NCI-H748 (cell line): ENCODE results near the gene OR4D9.
"Not testable (repeated sequence)": the region's sequence is repeated elsewhere in the genome, so short reads cannot be mapped to it uniquely, and the experiment has no call there.

Source experiments
- DNase-seq: peaks from one replicate; lab custom pipeline; 2025; ENCODE audit not compliant: unreplicated experiment; lab: John Stamatoyannopoulos, UW

OR4D9 gene

GRCh38 chr11:59510941-59511589, at the start of gene OR4D9:
OR4D9 (plus strand) TSS chr11:59511539; CDS start chr11:59514913, 3,374 bp downstream.
- no peak for DNase-seq

GRCh38 chr11:59463190-59463641, 48.1 kb upstream of the OR4D9 start:
- no peak for DNase-seq

- DNase-seq = no peak
Measured at GRCh38 chr11:59473015-59473414, 38.3 kb upstream of the OR4D9 start, which contains the start of gene OR4D10. OR4D10 (plus strand) TSS chr11:59473315; CDS start chr11:59477430, 4,115 bp downstream.

- no peak for DNase-seq
Measured at GRCh38 chr11:59475176-59475575, 36.2 kb upstream of the OR4D9 start.

DNA sequence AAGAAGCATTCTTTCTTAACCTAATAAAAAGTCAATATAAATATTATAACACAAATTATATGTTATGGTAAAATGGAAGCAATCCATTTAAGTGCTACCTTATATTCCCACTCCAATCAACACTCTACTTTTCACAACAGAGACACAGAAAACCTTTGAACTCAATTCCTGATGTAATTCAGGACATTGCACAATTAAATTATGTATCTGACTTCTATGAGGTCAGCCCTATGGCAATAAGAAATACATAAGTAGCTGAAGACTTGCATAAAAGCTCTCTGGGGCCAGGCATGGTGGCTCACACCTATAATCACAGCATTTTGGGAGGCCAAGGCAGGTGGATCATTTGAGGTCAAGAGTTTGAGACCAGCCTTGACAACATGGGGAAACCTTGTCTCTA, 31.4 kb upstream of the OR4D9 start:
- DNase-seq = no peak

- no peak for DNase-seq
Measured at GRCh38 chr11:59480359-59480758, 31.0 kb upstream of the OR4D9 start.

DNA sequence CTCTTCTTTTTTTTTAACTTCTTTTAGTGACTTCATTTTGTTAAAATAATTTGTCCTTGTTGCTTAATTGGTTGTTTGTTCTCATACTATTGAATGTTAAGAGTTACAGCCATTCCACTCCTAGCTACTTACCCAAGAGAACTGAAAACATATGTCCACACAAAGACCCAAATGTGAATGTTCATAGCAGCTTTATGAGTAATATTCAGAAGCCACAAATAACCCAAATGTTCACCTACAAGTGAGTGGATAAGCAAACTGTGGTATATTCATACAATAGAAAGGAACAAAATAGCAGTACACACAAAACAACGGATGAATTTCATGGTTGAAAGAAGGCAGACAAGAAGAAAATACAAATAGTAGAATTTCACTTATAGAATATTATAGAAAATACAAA, 9.4 kb upstream of the OR4D9 start:
- no peak for DNase-seq

- DNase-seq = no peak
Measured at GRCh38 chr11:59503276-59503675, 8.1 kb upstream of the OR4D9 start, which contains the start of gene OR4D11. OR4D11 (plus strand) TSS chr11:59503576; CDS start chr11:59503576, 0 bp downstream.

DNA sequence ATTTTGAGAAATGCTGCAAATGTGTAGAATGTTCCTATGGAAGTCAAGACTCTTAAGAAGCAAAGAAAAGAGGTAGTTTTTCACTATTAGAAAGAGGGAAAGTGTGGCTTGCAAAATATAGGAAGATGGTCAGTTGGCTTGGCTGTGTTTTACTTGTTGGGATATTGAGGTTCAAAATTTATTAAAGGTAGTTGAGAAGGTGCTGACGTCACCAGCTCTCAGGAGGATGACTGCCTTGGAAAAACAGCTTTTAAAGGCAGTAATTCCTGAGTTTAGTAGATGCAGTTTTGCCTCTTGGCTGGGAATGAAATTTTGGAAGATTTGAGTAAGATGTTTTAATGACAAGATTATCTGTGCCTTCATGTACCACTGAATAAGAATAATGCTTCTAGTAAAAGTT, 336 bp downstream of the OR4D9 start:
- no peak for DNase-seq

DNA sequence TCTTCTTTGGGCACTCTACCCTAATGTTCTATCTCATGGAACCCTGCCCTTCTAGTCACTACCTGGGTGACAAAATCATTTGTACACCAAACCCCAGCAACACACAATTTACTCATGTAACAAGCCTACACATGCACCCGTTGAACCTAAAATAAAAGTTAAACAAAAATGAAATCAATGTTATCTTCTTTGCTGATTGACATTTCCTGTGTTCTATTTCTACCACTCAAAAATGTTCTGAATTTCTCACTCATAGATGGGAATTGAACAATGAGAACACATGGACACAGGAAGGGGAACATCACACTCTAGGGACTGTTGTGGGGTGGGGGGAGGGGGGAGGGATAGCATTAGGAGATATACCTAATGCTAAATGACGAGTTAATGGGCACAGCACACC, 8.8 kb downstream of the OR4D9 start:
- not testable (repeated sequence) for DNase-seq

GRCh38 chr11:59520741-59521140, 9.4 kb downstream of the OR4D9 start:
- DNase-seq = no peak

- DNase-seq = no peak
Measured at GRCh38 chr11:59523541-59523940, 12.2 kb downstream of the OR4D9 start.

DNA sequence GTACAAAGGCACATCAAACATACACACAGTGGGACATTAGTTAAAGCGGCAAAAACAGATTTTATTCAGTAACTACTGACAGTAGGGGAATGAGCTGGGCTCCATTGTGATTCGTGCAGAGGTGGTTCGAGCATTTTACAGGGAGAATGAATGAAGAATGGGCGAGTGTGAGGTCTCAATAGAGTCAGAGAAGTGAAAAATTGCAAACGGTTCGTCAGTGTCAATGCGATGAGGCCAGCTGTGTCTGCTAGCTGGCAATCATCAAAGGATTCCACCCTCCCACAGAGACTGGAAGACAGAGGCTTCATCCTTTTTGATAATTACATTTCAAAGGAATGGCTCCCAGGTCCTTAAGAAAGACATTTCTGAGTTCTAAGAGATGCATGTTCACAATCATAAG, 17.4 kb downstream of the OR4D9 start:
- DNase-seq = no peak

GRCh38 chr11:59532620-59533019, 21.3 kb downstream of the OR4D9 start:
- no peak for DNase-seq

DNA sequence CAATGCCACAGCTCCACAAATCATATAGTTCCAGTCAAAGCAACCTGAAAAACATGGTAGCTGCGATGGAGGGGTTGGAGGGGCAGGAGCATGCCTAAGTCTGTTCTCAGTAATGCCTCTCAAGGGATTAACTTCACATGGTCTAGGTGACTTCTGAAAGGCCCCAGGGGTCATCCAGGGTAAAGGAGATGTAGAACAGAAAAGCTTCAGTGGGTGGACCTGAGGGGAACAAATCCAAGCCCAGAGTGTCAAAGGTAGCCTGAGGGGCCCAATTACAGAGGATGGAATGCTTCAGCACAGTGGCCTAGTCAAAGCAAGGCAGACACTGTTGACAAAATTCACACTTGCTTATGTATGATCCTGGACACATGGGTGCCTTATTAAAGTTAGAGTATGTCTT, 23.3 kb downstream of the OR4D9 start:
- no peak for DNase-seq

GRCh38 chr11:59542142-59542810, 30.9 kb downstream of the OR4D9 start:
- no peak for DNase-seq

DNA sequence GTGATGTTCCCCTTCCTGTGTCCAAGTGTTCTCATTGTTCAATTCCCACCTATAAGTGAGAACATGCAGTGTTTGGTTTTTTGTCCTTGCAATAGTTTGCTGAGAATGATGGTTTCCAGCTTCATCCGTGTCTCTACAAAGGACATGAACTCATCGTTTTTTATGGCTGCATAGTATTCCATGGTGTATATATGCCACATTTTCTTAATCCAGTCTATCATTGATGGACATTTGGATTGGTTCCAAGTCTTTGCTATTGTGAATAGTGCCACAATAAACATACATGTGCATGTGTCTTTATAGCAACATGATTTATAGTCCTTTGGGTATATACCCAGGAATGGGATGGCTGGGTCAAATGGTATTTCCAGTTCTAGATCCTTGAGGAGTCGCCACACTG, 32.4 kb downstream of the OR4D9 start:
- DNase-seq = not testable (repeated sequence)

GRCh38 chr11:59544869-59545178, 33.5 kb downstream of the OR4D9 start:
- no peak for DNase-seq

DNA sequence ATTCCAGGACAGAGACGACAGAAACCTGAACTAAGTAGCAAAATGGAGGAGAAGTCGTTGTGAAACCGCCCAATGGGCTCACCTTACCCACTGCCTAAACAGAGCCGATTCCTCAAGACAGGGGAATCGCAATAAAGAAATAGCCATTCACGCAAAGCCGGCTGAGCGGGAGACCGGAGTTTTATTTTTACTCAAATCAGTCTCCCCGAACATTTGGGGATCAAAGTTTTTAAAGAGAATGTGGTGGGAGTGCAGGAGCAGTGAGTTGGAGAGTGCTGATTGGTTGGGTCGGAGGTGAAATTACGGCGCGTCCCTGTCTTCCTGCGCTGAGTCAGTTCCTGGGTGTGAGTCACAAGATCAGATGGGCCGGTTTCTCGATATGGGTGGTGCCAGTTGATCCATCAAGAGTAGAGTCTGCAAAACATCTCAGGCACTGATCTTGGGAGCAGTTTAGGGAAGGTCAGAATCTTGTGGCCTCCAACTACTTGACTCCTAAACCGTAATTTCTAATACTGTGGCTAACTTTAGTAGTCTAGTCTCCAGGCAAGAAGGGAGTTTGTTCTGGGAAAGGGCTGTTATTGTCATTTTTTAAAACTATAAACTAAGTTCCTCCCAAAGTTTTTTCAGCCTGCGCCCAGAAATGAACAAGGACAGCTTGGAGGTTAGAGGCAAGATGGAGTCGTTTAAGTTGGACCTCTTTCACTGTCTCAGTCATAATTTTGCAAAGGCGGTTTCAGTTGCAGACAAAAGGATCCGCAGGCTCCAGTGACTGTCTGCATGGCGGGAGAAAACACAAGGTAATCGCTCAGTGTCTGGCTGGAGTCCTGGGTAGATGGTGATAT, 34.1 kb downstream of the OR4D9 start:
- no peak for DNase-seq

GRCh38 chr11:59547605-59548308, 36.4 kb downstream of the OR4D9 start:
- not testable (repeated sequence) for DNase-seq

GRCh38 chr11:59548309-59548656, 36.9 kb downstream of the OR4D9 start:
- no peak for DNase-seq
